IgD-negative memory B cell (primary cell): ENCODE data around the gene SELENOM. TPM values are rescaled to one million over a fixed set of nuclear protein-coding genes. Genes with fewer than 3 reads are reported as not detected.
A peak's percentile ranks its signal among the peaks of the same experiment; 100 is the strongest.
"Not testable (repeated sequence)": the region's sequence is repeated elsewhere in the genome, so short reads cannot be mapped to it uniquely, and the experiment has no call there.

Experiments
- H3K27ac Mint-ChIP-seq, 3 donors: one replicate each; pipeline ENCODE4 v1.8.0; 2020 to 2022; ENCODE audit warnings: mild to moderate bottlenecking in 3 of 3, mixed read lengths in 3 of 3, moderate library complexity in 1 of 3
- H3K27me3 Mint-ChIP-seq: one replicate; pipeline ENCODE4 v1.8.0; 2021; ENCODE audit warnings: mixed read lengths
- H3K36me3 Mint-ChIP-seq: one replicate; pipeline ENCODE4 v1.8.0; 2020; ENCODE audit warnings: mild to moderate bottlenecking, mixed read lengths
- H3K4me1 Mint-ChIP-seq, 3 donors: one replicate each; pipeline ENCODE4 v1.8.0; 2020 to 2022; ENCODE audit warnings: mixed read lengths in 3 of 3, mild to moderate bottlenecking in 1 of 3
- H3K4me3 Mint-ChIP-seq, 4 donors: one replicate each; pipeline ENCODE4 v1.8.0; 2020 to 2022; ENCODE audit warnings: mild to moderate bottlenecking in 4 of 4, mixed read lengths in 4 of 4, moderate library complexity in 3 of 4
- H3K9me3 Mint-ChIP-seq, 3 donors: one replicate each; pipeline ENCODE4 v1.8.0; 2020 to 2021; ENCODE audit warnings: mixed read lengths in 3 of 3, mild to moderate bottlenecking in 1 of 3
- polyA plus RNA-seq: library from polyadenylated mRNA; unstranded; fragments of 300-500 nt; fragmentation: Illumina TruSeq; gene quantifications from one replicate; pipeline ENCODE4 v1.2.3, GENCODE V29; 2021

The SELENOM gene
- polyA plus RNA-seq, 1 donor from 2014 or later = 145 TPM

- not testable (repeated sequence) for H3K4me3 Mint-ChIP-seq, H3K27me3 Mint-ChIP-seq, H3K36me3 Mint-ChIP-seq, H3K4me1 Mint-ChIP-seq, H3K9me3 Mint-ChIP-seq
- H3K27ac Mint-ChIP-seq = peak overlapping the region in 1 of 3 donors; percentile 22
Observed at GRCh38 chr22:31073125-31073524, 34.2 kb downstream of the SELENOM start.

GRCh38 chr22:31069691-31070314, 37.6 kb downstream of the SELENOM start:
- H3K4me3 Mint-ChIP-seq, H3K36me3 Mint-ChIP-seq, H3K27ac Mint-ChIP-seq, H3K9me3 Mint-ChIP-seq, H3K4me1 Mint-ChIP-seq, H3K27me3 Mint-ChIP-seq: not testable (repeated sequence)

GRCh38 chr22:31068970-31069369, 38.4 kb downstream of the SELENOM start:
- H3K36me3 Mint-ChIP-seq = no peaks in the 10 kb centered on the region
- no peak overlapping the region for H3K4me3 Mint-ChIP-seq
- peaks cover 0 to 3% (median 2%) of the 10 kb centered on the region in 3 donors for H3K9me3 Mint-ChIP-seq
- H3K4me1 Mint-ChIP-seq = peaks cover 0 to 3% (median 2%) of the 10 kb centered on the region in 3 donors
- no peaks in the 10 kb centered on the region for H3K27me3 Mint-ChIP-seq
- no peak overlapping the region for H3K27ac Mint-ChIP-seq

GRCh38 chr22:31064369-31064768, 43.0 kb downstream of the SELENOM start:
- Mint-ChIP-seq H3K27ac (no peak overlapping the region), H3K36me3 (no peaks in the 10 kb centered on the region), H3K9me3 (peaks cover 0 to 8% (median 4%) of the 10 kb centered on the region in 3 donors), H3K4me3 (no peak overlapping the region), H3K27me3 (no peaks in the 10 kb centered on the region), H3K4me1 (peaks cover 0 to 6% (median 6%) of the 10 kb centered on the region in 3 donors)

- no peaks in the 10 kb centered on the region for H3K36me3 Mint-ChIP-seq
- H3K4me1 Mint-ChIP-seq = peaks cover 0 to 6% (median 6%) of the 10 kb centered on the region in 3 donors
- H3K27ac Mint-ChIP-seq = no peak overlapping the region
- H3K27me3 Mint-ChIP-seq = no peaks in the 10 kb centered on the region
- H3K4me3 Mint-ChIP-seq = no peak overlapping the region
- H3K9me3 Mint-ChIP-seq = peaks cover 0 to 8% (median 4%) of the 10 kb centered on the region in 3 donors
Observed at GRCh38 chr22:31062566-31063230, 44.7 kb downstream of the SELENOM start.

- H3K27me3 Mint-ChIP-seq, H3K4me3 Mint-ChIP-seq, H3K4me1 Mint-ChIP-seq, H3K36me3 Mint-ChIP-seq, H3K9me3 Mint-ChIP-seq, H3K27ac Mint-ChIP-seq: not testable (repeated sequence)
Observed at GRCh38 chr22:31059663-31060062, 47.7 kb downstream of the SELENOM start.

- H3K27me3 Mint-ChIP-seq = no peaks in the 10 kb centered on the region
- H3K4me3 Mint-ChIP-seq = no peak overlapping the region
- H3K27ac Mint-ChIP-seq = no peak overlapping the region
- no peaks in the 10 kb centered on the region for H3K9me3 Mint-ChIP-seq
- H3K36me3 Mint-ChIP-seq = peaks cover 4% of the 10 kb centered on the region
- no peaks in the 10 kb centered on the region for H3K4me1 Mint-ChIP-seq
Observed at GRCh38 chr22:31056986-31057599, 50.3 kb downstream of the SELENOM start.

- no peaks in the 10 kb centered on the region for H3K9me3 Mint-ChIP-seq
- no peaks in the 10 kb centered on the region for H3K4me1 Mint-ChIP-seq
- no peak overlapping the region for H3K27ac Mint-ChIP-seq
- no peak overlapping the region for H3K4me3 Mint-ChIP-seq
- H3K36me3 Mint-ChIP-seq = peaks cover 4% of the 10 kb centered on the region
- H3K27me3 Mint-ChIP-seq = peaks cover under 1% of the 10 kb centered on the region
Observed at GRCh38 chr22:31055635-31056159, 51.7 kb downstream of the SELENOM start.

GRCh38 chr22:31055117-31055634, 52.2 kb downstream of the SELENOM start:
- Mint-ChIP-seq H3K4me3 (no peak overlapping the region), H3K27ac (no peak overlapping the region), H3K36me3 (peaks cover 4% of the 10 kb centered on the region), H3K9me3 (no peaks in the 10 kb centered on the region), H3K4me1 (no peaks in the 10 kb centered on the region), H3K27me3 (peaks cover 1% of the 10 kb centered on the region)

Other genes starting within 250 kb of the SELENOM start
- gene MORC2, start 138.8 kb downstream of the SELENOM start, polyA plus RNA-seq = 5.9 TPM
- gene TUG1, start 138.3 kb downstream of the SELENOM start, polyA plus RNA-seq = 15.9 TPM
- 6.0 TPM for gene SMTN, start 26.2 kb downstream of the SELENOM start, polyA plus RNA-seq
- gene INPP5J, start 15.4 kb upstream of the SELENOM start, polyA plus RNA-seq = not detected
- gene PLA2G3, start 32.9 kb upstream of the SELENOM start, polyA plus RNA-seq = not detected
- gene RNF185, start 52.6 kb upstream of the SELENOM start, polyA plus RNA-seq = 22.0 TPM
- gene LIMK2, start 104.7 kb upstream of the SELENOM start, polyA plus RNA-seq = 9.1 TPM
- 88.7 TPM for gene PIK3IP1, start 184.9 kb upstream of the SELENOM start, polyA plus RNA-seq
- gene PATZ1, start 238.8 kb upstream of the SELENOM start, polyA plus RNA-seq = 11.5 TPM